ENCODE data around the gene KCNMA1. TPM values are rescaled to one million over a fixed set of nuclear protein-coding genes. Genes with fewer than 3 reads are reported as not detected.

Gene KCNMA1
- total and polyA plus RNA-seq, 8 donors: 2.8 to 21.1 (median 4.3) TPM

- ATAC-seq (no peak), DNase-seq (no peak)
- Histone ChIP-seq H3K4me1 (no peaks in the 10 kb centered on the region), H3K27ac (no peak overlapping the region), H3K36me3 (no peaks in the 10 kb centered on the region), H3K27me3 (no peaks in the 10 kb centered on the region), H3K4me3 (no peak overlapping the region), H3K9me3 (no peaks in the 10 kb centered on the region)
- intact Hi-C loops (cut with DNase I): no loop called here
- TF ChIP-seq, protein P1, sequence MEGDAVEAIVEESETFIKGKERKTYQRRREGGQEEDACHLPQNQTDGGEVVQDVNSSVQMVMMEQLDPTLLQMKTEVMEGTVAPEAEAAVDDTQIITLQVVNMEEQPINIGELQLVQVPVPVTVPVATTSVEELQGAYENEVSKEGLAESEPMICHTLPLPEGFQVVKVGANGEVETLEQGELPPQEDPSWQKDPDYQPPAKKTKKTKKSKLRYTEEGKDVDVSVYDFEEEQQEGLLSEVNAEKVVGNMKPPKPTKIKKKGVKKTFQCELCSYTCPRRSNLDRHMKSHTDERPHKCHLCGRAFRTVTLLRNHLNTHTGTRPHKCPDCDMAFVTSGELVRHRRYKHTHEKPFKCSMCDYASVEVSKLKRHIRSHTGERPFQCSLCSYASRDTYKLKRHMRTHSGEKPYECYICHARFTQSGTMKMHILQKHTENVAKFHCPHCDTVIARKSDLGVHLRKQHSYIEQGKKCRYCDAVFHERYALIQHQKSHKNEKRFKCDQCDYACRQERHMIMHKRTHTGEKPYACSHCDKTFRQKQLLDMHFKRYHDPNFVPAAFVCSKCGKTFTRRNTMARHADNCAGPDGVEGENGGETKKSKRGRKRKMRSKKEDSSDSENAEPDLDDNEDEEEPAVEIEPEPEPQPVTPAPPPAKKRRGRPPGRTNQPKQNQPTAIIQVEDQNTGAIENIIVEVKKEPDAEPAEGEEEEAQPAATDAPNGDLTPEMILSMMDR (IDR thresholded peaks at IDR 0.05): no peak
Observed at GRCh38 chr10:76871697-76872295, 765.8 kb downstream of the KCNMA1 start.

- Histone ChIP-seq H3K36me3 (no peaks in the 10 kb centered on the region), H3K4me1 (no peaks in the 10 kb centered on the region), H3K27me3 (no peaks in the 10 kb centered on the region), H3K9me3 (no peaks in the 10 kb centered on the region), H3K27ac (no peak overlapping the region), H3K4me3 (no peak overlapping the region)
- no peak for ATAC-seq
- intact Hi-C loops (cut with DNase I): no loop called here
- DNase-seq: peak in 1 of 4 donors; percentile 59
- TF ChIP-seq, protein P1 (IDR thresholded peaks at IDR 0.05): no peak
Observed at GRCh38 chr10:76869931-76870330, 767.7 kb downstream of the KCNMA1 start.

DNA sequence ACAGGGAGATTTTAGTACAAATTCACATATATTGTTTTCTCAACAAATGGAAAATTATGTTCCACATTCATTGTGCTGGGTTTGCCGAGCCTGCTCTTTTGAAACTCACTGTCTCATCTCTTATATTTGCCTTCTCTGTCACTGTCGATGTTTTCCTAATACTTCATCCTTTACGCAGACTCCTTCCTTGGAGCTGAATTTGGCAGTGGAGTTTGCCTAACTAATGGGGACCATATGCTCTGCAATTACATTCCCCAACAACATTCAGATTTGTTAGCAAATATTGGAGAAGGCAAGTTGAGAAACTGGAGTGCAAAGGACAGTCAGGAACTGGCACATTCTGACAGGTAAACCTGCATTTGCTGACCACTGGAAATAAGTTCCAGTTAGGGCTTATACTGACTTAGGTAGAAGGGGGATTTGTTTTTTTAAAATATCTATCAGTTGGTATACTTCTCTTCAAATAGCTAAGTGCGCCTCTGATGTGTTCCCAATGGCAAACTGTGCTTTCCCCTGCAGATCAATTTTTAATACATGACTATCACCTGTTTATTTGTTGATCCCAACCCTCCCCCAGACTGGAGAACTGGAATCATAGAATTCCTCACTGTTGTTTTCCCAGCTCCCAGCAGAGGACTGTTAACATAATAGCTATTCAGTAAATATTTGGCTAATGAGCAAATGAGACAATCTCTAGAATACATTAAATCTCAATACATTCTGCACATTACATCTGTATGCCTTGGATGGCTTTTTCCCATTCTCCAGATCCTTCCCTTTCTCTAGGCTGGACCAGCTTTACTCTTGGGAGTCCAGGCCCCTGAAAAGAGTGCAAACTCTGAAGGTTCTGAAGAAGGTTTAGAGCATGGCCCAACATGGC, 769.3 kb downstream of the KCNMA1 start:
- Histone ChIP-seq H3K36me3 (no peaks in the 10 kb centered on the region), H3K27me3 (no peaks in the 10 kb centered on the region), H3K27ac (no peak overlapping the region), H3K4me3 (no peak overlapping the region), H3K9me3 (no peaks in the 10 kb centered on the region), H3K4me1 (no peaks in the 10 kb centered on the region)
- ATAC-seq (no peak), DNase-seq (no peak)
- TF ChIP-seq, protein P1 (IDR thresholded peaks at IDR 0.05): no peak
- intact Hi-C loops (cut with DNase I): no loop called here

GRCh38 chr10:76866841-76867586, 770.6 kb downstream of the KCNMA1 start:
- Histone ChIP-seq H3K4me3 (no peak overlapping the region), H3K27me3 (no peaks in the 10 kb centered on the region), H3K27ac (no peak overlapping the region), H3K36me3 (no peaks in the 10 kb centered on the region), H3K9me3 (no peaks in the 10 kb centered on the region), H3K4me1 (no peaks in the 10 kb centered on the region)
- TF ChIP-seq, protein P1 (IDR thresholded peaks at IDR 0.05): no peak
- no peak for ATAC-seq
- DNase-seq: no peak
- intact Hi-C loops (cut with DNase I): no loop called here

DNA sequence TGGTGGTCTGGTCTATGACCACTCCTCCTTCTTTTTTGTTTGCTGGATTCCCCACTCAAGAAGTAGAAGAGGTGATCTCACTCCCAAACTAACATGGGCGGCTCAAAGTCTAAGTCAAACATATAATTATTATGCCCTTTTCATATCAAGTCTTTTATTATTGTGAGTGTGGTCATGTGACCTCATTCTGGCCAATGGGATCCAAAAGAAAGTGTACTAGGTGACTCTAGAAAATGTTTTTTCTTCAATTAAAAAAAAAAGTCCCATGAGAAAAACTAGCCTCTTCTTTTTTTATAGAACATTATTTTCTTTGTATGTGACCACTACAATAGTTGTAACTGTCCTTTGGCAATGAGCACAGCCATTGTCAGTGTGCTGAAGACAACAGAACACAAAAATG, 772.7 kb downstream of the KCNMA1 start:
- no peaks in the 10 kb centered on the region for H3K9me3 ChIP-seq
- ATAC-seq: no peak
- H3K4me3 ChIP-seq: no peak overlapping the region
- intact Hi-C loops (cut with DNase I): no loop called here
- no peaks in the 10 kb centered on the region for H3K36me3 ChIP-seq
- DNase-seq: no peak
- H3K4me1 ChIP-seq: no peaks in the 10 kb centered on the region
- TF ChIP-seq, protein P1 (IDR thresholded peaks at IDR 0.05): no peak
- H3K27ac ChIP-seq: no peak overlapping the region
- H3K27me3 ChIP-seq: no peaks in the 10 kb centered on the region

Measured in left lung (tissue), 10 donors.